GM18868 (cell line): ENCODE data around the gene IFIT1B.
"Not testable (repeated sequence)": the region's sequence is repeated elsewhere in the genome, so short reads cannot be mapped to it uniquely, and the experiment has no call there.

ENCODE experiments used
- ATAC-seq: cut with Tn5 transposase; IDR thresholded peaks from one replicate; pipeline ENCODE4 v1.9.1; 2021; ENCODE audit warnings: mild to moderate bottlenecking, moderate library complexity; ENCODE audit not compliant: unreplicated experiment

The IFIT1B gene

GRCh38 chr10:89377705-89378637, at the start of gene IFIT1B:
Gene IFIT1B (plus strand): TSS chr10:89378056. CDS start chr10:89378136, 80 bp downstream.
- no peak for ATAC-seq

GRCh38 chr10:89329151-89329550, 48.7 kb upstream of the IFIT1B start:
- ATAC-seq: no peak

- not testable (repeated sequence) for ATAC-seq
Measured at GRCh38 chr10:89330014-89330413, 47.8 kb upstream of the IFIT1B start.

GRCh38 chr10:89330537-89331212, 47.2 kb upstream of the IFIT1B start:
- ATAC-seq: no peak

GRCh38 chr10:89331487-89332122, 46.3 kb upstream of the IFIT1B start:
- not testable (repeated sequence) for ATAC-seq

- ATAC-seq: peak; percentile 40
Measured at GRCh38 chr10:89332123-89332633, 45.7 kb upstream of the IFIT1B start.

- no peak for ATAC-seq
Measured at GRCh38 chr10:89335226-89335625, 42.6 kb upstream of the IFIT1B start.

GRCh38 chr10:89336241-89336640, 41.6 kb upstream of the IFIT1B start:
- no peak for ATAC-seq

- ATAC-seq: peak; percentile 25
Measured at GRCh38 chr10:89337484-89337883, 40.4 kb upstream of the IFIT1B start.

GRCh38 chr10:89338713-89339112, 39.1 kb upstream of the IFIT1B start:
- ATAC-seq: no peak

GRCh38 chr10:89339875-89340274, 38.0 kb upstream of the IFIT1B start:
- ATAC-seq: no peak

- ATAC-seq: no peak
Measured at GRCh38 chr10:89341649-89342048, 36.2 kb upstream of the IFIT1B start.

GRCh38 chr10:89342206-89342958, 35.5 kb upstream of the IFIT1B start:
- ATAC-seq: no peak

GRCh38 chr10:89343089-89343767, 34.6 kb upstream of the IFIT1B start:
- ATAC-seq: no peak

GRCh38 chr10:89344156-89344555, 33.7 kb upstream of the IFIT1B start:
- ATAC-seq: no peak

- no peak for ATAC-seq
Measured at GRCh38 chr10:89345367-89346000, 32.4 kb upstream of the IFIT1B start.

- ATAC-seq: no peak
Measured at GRCh38 chr10:89346405-89347254, 31.2 kb upstream of the IFIT1B start.

GRCh38 chr10:89347701-89348457, 30.0 kb upstream of the IFIT1B start:
- ATAC-seq: no peak
